ENCODE results near the gene SMAD9.
A peak's percentile ranks its signal among the peaks of the same experiment; 100 is the strongest.

SMAD9 gene

DNA sequence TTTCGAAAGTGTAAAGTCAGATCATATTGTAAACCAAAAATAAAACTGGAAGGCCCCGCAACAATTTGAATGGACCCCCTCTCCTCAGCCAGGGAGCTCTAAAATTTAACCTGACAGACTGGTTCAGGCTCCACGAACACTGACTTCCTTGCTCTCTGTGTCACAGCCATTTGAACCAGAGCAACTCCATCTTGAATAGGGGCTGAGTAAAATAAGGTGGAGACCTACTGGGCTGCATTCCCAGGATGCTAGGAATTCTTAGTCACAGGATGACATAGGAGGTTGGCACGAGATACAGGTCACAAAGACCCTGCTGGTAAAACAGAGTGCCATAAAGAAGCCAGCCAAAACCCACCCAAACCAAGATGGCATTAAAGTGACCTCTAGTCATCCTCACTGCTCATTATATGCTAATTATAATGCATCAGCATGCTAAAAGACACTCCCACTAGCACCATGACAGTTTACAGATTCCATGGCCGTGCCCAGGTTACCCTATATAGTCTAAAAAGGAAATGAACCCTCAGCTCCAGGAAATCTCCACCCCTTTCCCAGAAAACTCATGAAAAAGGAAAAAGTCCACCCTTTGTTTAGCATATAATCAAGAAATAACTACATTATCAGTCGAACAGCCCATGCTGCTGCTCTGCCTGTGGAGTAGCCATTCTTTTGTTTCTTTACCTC, 57.9 kb downstream of the SMAD9 start:
- Histone ChIP-seq H3K27me3 (replicated peaks; ENCODE audit: control insufficient read depth, insufficient read depth, low read length) (no peaks in the 10 kb centered on the region), H3K9me3 (ENCODE audit: control insufficient read depth, low read length) (no peaks in the 10 kb centered on the region), H3K4me3 (ENCODE audit: low read length) (no peak overlapping the region), H3K36me3 (ENCODE audit: control insufficient read depth, insufficient read depth, low read length, severe bottlenecking) (peaks cover 18% of the 10 kb centered on the region), H3K4me1 (ENCODE audit: control insufficient read depth, insufficient read depth, low read length) (no peaks in the 10 kb centered on the region), H3K9ac (ENCODE audit: low read length) (no peak overlapping the region)
- DNase-seq (ENCODE audit: low read depth): no peak

DNA sequence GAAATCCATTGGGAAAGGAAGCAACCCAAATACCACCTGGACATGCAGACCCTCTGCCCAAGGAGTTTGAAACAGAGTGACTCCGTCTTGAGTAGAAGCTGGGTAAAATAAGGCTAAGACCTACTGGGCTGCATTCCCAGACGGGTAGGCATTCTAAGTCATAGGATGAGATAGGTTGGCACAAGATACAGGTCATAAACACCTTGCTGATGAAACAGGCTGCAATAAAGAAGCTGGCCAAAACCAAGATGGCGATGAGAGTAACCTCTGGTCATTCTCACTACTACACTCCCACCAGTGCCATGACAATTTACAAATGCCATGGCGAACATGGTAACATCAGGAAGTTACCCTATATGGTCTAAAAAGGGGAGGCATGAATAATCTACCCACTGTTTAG, 60.8 kb downstream of the SMAD9 start:
- no peak overlapping the region for H3K4me3 ChIP-seq (ENCODE audit: low read length)
- no peak for DNase-seq (ENCODE audit: low read depth)
- no peaks in the 10 kb centered on the region for H3K4me1 ChIP-seq (ENCODE audit: control insufficient read depth, insufficient read depth, low read length)
- H3K27me3 ChIP-seq (replicated peaks; ENCODE audit: control insufficient read depth, insufficient read depth, low read length): no peaks in the 10 kb centered on the region
- H3K9me3 ChIP-seq (ENCODE audit: control insufficient read depth, low read length): no peaks in the 10 kb centered on the region
- no peak overlapping the region for H3K9ac ChIP-seq (ENCODE audit: low read length)
- H3K36me3 ChIP-seq (ENCODE audit: control insufficient read depth, insufficient read depth, low read length, severe bottlenecking): peaks cover 4% of the 10 kb centered on the region

DNA sequence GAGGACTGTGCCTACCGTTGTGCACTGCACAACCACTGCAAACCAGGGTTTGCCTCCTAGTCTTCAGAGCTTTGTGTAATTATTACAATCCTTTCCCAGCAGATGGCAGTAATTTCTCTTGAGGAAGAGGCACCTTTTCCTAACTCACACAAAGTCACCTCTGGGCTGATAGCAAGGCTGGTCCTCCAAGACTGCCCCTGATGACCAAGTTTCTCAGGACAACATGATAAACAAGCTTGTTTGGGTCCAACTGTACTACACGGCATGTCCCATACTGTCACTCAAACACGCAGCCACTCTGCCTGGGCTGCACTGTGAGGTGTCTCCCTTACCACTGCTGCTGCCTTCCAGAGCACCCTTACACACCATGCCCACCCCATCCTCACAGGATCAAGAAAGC, 61.7 kb downstream of the SMAD9 start:
- Histone ChIP-seq H3K9ac (ENCODE audit: low read length) (no peak overlapping the region), H3K4me3 (ENCODE audit: low read length) (no peak overlapping the region), H3K4me1 (ENCODE audit: control insufficient read depth, insufficient read depth, low read length) (no peaks in the 10 kb centered on the region), H3K36me3 (ENCODE audit: control insufficient read depth, insufficient read depth, low read length, severe bottlenecking) (no peaks in the 10 kb centered on the region), H3K9me3 (ENCODE audit: control insufficient read depth, low read length) (no peaks in the 10 kb centered on the region), H3K27me3 (replicated peaks; ENCODE audit: control insufficient read depth, insufficient read depth, low read length) (no peaks in the 10 kb centered on the region)
- DNase-seq (ENCODE audit: low read depth): peak; percentile 85

DNA sequence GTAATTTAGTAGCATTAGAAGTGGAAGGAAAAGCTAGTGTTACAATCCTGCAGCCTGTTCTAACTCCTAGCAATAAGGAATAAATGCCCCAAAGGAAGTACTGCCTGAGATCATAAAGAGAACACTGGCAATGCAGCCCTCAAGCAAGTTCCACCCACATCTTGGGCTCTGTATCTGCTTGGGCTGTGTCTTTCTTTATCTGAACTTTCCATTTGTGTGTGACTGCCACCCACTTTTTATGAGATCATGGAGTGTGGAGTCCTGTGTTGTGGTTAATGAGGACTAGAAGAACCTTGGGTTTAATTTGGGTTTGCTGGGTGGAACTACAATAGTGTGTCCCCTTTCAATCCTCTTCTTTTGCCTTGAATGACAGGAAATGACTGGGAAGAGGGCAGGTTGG, 62.8 kb downstream of the SMAD9 start:
- Histone ChIP-seq H3K9me3 (ENCODE audit: control insufficient read depth, low read length) (no peaks in the 10 kb centered on the region), H3K9ac (ENCODE audit: low read length) (no peak overlapping the region), H3K4me3 (ENCODE audit: low read length) (no peak overlapping the region), H3K4me1 (ENCODE audit: control insufficient read depth, insufficient read depth, low read length) (no peaks in the 10 kb centered on the region), H3K27me3 (replicated peaks; ENCODE audit: control insufficient read depth, insufficient read depth, low read length) (no peaks in the 10 kb centered on the region), H3K36me3 (ENCODE audit: control insufficient read depth, insufficient read depth, low read length, severe bottlenecking) (no peaks in the 10 kb centered on the region)
- no peak for DNase-seq (ENCODE audit: low read depth)

DNA sequence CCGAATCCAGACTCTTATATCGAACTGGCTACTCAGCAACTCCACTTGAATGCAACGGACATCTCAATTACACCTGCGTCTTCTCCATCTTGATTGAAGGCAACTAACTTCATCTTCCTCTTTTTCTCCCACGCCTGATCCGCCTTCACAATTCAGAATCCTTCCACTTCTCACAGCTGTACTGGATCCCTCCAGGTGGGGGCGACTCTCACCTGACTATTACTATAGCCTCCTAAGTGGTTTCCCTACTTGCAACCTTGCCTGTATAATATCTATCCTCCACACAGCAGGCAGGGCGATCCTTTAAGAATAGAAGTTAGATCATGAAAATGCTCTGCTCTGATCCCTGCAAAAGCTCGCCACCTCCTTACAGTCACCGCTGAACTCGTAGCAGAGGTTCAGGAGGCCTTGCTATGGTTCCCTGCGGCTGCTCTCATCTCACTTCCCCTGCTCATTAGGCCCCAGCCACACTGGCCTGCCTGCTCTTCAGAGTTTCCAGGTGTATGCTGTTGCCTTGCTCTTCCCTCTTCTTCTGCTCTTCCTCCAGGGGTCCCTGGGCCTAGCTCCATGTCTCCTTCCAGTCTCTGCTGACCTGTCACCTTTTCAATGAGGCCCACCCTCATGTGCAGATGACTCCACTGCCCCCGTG, 69.1 kb downstream of the SMAD9 start:
- Histone ChIP-seq H3K4me3 (ENCODE audit: low read length) (no peak overlapping the region), H3K9ac (ENCODE audit: low read length) (no peak overlapping the region), H3K36me3 (ENCODE audit: control insufficient read depth, insufficient read depth, low read length, severe bottlenecking) (no peaks in the 10 kb centered on the region), H3K9me3 (ENCODE audit: control insufficient read depth, low read length) (no peaks in the 10 kb centered on the region), H3K27me3 (replicated peaks; ENCODE audit: control insufficient read depth, insufficient read depth, low read length) (no peaks in the 10 kb centered on the region), H3K4me1 (ENCODE audit: control insufficient read depth, insufficient read depth, low read length) (no peaks in the 10 kb centered on the region)
- DNase-seq (ENCODE audit: low read depth): no peak

DNA sequence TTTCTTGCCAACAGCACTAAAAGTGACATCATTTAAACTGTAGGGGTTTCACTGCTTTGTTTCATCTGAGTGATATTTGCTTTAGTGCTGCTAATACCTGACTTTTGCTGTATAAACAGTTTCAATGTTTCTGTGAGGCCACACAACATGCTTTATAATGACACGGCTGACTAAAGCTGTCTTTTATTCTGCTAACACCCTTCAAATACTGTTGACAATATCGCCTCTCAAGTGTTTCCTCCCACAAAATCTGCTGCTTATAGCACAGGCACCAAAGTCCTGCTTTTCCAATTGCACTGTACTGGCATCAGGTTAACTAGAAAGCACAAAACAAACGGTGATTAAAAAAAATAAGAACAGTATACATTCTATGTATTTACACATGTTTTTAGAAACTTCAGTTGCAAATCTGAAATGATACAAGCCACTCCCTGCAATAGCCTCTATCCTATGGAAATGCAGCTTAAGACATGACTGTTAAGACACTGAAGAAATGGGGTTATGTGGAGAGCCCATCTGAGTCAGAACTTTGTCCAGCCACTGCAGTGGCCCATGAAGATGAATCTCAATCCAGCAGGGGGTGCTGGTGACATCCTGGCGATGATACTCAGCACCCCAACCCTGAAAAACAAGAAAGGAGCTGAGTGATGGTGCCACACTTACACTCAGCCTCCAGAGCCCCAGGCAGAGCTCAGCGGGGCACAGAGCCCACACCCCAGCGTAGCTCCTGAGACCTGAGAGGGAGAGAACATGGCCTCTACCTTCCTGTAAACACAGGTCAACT, 71.6 kb downstream of the SMAD9 start:
- H3K9ac ChIP-seq (ENCODE audit: low read length): no peak overlapping the region
- DNase-seq (ENCODE audit: low read depth): no peak
- H3K27me3 ChIP-seq (replicated peaks; ENCODE audit: control insufficient read depth, insufficient read depth, low read length): no peaks in the 10 kb centered on the region
- no peaks in the 10 kb centered on the region for H3K4me1 ChIP-seq (ENCODE audit: control insufficient read depth, insufficient read depth, low read length)
- H3K4me3 ChIP-seq (ENCODE audit: low read length): no peak overlapping the region
- peaks cover 6% of the 10 kb centered on the region for H3K36me3 ChIP-seq (ENCODE audit: control insufficient read depth, insufficient read depth, low read length, severe bottlenecking)
- no peaks in the 10 kb centered on the region for H3K9me3 ChIP-seq (ENCODE audit: control insufficient read depth, low read length)

DNA sequence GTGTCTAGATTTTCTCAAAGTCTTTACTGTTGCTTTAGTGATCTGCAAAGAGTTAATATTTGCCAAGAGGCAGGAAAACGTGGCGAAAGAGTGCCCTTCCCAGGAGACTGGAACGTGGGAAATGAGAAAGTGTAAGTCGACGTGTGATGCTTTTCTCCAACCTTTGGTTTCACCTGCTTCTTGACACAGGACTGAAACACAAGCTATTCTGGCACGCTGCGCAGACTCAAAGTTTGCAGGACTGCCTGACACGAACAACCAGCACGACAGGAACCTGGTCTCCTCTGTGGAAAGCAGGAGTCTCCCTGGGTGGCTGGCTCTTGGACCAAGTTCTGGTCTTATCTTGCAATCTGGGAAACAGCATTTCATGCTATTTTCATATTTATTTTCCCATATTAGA, 72.4 kb downstream of the SMAD9 start:
- Histone ChIP-seq H3K36me3 (ENCODE audit: control insufficient read depth, insufficient read depth, low read length, severe bottlenecking) (peaks cover 6% of the 10 kb centered on the region), H3K9me3 (ENCODE audit: control insufficient read depth, low read length) (no peaks in the 10 kb centered on the region), H3K27me3 (replicated peaks; ENCODE audit: control insufficient read depth, insufficient read depth, low read length) (no peaks in the 10 kb centered on the region), H3K9ac (ENCODE audit: low read length) (no peak overlapping the region), H3K4me1 (ENCODE audit: control insufficient read depth, insufficient read depth, low read length) (no peaks in the 10 kb centered on the region), H3K4me3 (ENCODE audit: low read length) (no peak overlapping the region)
- DNase-seq (ENCODE audit: low read depth): no peak

DNA sequence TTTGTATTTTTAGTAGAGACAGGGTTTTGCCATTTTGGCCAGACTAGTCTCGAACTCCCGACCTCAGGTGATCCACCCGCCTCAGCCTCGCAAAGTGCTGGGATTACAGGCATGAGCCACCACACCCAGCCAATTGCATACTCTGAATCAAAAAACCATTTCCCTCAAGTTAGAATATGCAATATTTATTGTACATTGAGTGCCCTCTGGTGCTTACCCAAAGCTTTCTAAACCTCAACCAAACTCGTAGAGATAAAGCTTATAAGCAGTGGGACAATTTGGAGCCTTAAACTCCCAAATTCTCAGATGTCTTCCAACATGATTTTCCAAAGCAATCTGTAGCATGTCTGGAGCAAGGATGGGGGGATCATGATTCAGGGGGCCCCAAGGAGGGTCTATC, 78.6 kb downstream of the SMAD9 start:
- Histone ChIP-seq H3K9me3 (ENCODE audit: control insufficient read depth, low read length) (no peaks in the 10 kb centered on the region), H3K4me3 (ENCODE audit: low read length) (no peak overlapping the region), H3K4me1 (ENCODE audit: control insufficient read depth, insufficient read depth, low read length) (no peaks in the 10 kb centered on the region), H3K27me3 (replicated peaks; ENCODE audit: control insufficient read depth, insufficient read depth, low read length) (no peaks in the 10 kb centered on the region), H3K9ac (ENCODE audit: low read length) (no peak overlapping the region), H3K36me3 (ENCODE audit: control insufficient read depth, insufficient read depth, low read length, severe bottlenecking) (peaks cover 6% of the 10 kb centered on the region)
- peak; percentile 39 for DNase-seq (ENCODE audit: low read depth)

DNA sequence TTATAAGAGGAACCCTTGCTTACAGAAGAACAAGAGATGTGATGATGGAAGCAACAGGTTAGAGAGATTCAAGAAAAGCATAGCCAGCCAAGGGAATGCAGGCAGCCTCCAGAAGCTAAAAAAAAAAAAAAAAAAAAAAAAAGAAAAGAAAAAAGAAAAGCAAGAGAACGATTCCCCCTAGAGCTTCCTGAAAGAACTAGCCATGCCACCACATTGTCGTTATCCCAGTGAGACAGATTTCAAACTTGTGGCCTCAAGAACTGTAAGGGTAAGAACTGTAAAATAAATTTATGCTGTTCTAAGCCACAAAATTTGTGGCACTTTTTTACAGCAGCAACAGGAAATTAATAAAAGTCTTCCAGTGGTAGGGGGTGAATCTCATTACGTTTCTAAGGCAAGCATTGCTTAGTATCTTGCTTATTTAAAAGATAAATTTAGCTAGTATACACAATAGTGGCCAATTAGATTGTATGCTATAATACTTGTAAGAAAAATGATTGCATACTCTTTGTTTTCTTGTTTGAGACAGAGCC, 79.3 kb downstream of the SMAD9 start:
- Histone ChIP-seq H3K4me3 (ENCODE audit: low read length) (no peak overlapping the region), H3K4me1 (ENCODE audit: control insufficient read depth, insufficient read depth, low read length) (no peaks in the 10 kb centered on the region), H3K36me3 (ENCODE audit: control insufficient read depth, insufficient read depth, low read length, severe bottlenecking) (peaks cover 6% of the 10 kb centered on the region), H3K27me3 (replicated peaks; ENCODE audit: control insufficient read depth, insufficient read depth, low read length) (no peaks in the 10 kb centered on the region), H3K9ac (ENCODE audit: low read length) (no peak overlapping the region), H3K9me3 (ENCODE audit: control insufficient read depth, low read length) (no peaks in the 10 kb centered on the region)
- DNase-seq (ENCODE audit: low read depth): no peak

DNA sequence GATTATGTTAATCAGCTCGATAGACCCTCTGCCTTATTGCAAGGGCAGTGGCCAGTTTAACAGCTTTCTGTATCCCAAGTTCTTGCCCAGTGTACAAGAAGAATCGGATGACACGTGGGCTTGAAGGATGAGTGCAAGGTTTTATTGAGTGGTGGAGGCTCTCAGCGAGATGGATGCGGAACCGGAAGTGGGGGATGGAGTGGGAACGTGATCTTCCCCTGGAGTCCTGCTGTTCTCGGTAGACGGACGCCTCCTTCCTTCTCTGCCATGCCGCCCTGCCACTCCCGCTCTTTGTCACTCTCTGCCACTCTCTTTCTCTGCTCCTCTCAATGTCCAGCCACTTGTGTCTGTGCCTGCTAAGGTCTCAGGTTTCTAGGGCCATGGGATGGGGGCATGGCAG, 80.1 kb downstream of the SMAD9 start:
- DNase-seq (ENCODE audit: low read depth): no peak
- Histone ChIP-seq H3K9me3 (ENCODE audit: control insufficient read depth, low read length) (no peaks in the 10 kb centered on the region), H3K4me3 (ENCODE audit: low read length) (no peak overlapping the region), H3K9ac (ENCODE audit: low read length) (no peak overlapping the region), H3K27me3 (replicated peaks; ENCODE audit: control insufficient read depth, insufficient read depth, low read length) (no peaks in the 10 kb centered on the region), H3K4me1 (ENCODE audit: control insufficient read depth, insufficient read depth, low read length) (no peaks in the 10 kb centered on the region), H3K36me3 (ENCODE audit: control insufficient read depth, insufficient read depth, low read length, severe bottlenecking) (peaks cover 6% of the 10 kb centered on the region)

DNA sequence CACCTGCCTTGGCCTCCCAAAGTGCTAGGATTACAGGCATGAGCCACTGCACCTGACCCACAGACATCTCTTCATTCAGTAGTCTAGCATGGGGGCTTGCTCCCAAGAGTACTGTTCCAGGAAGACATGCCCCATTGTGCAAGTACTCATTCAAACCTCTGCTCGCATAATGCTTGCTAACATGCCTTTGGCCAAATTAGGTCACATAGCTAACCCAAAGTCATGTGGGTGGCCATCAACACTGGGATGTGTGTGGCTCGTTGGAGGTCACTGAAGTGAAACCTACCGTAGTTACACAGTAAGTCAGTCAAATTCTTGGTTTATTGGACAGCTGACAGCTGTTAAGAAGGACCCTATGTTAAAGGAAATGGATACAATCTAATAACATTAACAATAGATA, 80.8 kb downstream of the SMAD9 start:
- Histone ChIP-seq H3K9ac (ENCODE audit: low read length) (no peak overlapping the region), H3K9me3 (ENCODE audit: control insufficient read depth, low read length) (no peaks in the 10 kb centered on the region)
- DNase-seq (ENCODE audit: low read depth): no peak

More for the DNA sequence above, 80.8 kb downstream of the SMAD9 start:
- Histone ChIP-seq H3K4me1 (ENCODE audit: control insufficient read depth, insufficient read depth, low read length) (no peaks in the 10 kb centered on the region), H3K4me3 (ENCODE audit: low read length) (no peak overlapping the region), H3K36me3 (ENCODE audit: control insufficient read depth, insufficient read depth, low read length, severe bottlenecking) (peaks cover 6% of the 10 kb centered on the region), H3K27me3 (replicated peaks; ENCODE audit: control insufficient read depth, insufficient read depth, low read length) (no peaks in the 10 kb centered on the region)

Data from adipocyte (in vitro differentiated cells).